Measurements from ENCODE around the gene CCDC142. TPM values are rescaled to one million over a fixed set of nuclear protein-coding genes. Genes with fewer than 3 reads are reported as not detected.

Gene CCDC142
- total RNA-seq, 4 donors from 2014 or later, result 34.7 to 53.1 (median 39.4) TPM

DNA sequence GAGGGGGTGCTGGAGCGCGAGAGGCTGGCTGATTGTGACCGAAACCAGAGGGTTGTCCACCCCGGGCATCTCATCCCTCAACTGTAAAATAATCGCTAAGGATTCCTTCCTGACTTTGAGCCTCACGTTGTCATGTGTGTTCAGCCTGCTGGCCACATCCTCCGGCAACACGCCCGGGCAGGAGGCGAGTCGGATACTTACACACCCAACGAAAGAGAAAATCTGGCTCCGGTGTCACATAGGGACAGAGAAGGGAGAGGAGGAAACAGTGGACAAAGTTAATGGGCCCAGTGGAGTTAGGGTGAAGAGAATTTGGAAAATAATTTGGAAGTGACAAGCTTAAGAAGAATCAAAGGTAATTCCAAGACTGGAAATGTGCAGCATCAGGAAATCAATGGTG, 33.9 kb upstream of the CCDC142 start:
- peaks cover 0 to 30% (median 22%) of the 10 kb centered on the region in 4 donors for H3K4me1 ChIP-seq
- peak overlapping the region in 2 of 4 donors; percentile 32 to 44 for H3K4me3 ChIP-seq
- DNase-seq (ENCODE audit: low spot score in 2 of 2), result no peak
- H3K27ac ChIP-seq, result no peak overlapping the region
- no peak for TF ChIP-seq EP300 (IDR thresholded peaks at IDR 0.05)
- TF ChIP-seq CTCF (IDR thresholded peaks at IDR 0.05), result no peak
- no peak for TF ChIP-seq POLR2A (IDR thresholded peaks at IDR 0.05)
- H3K9me3 ChIP-seq, result no peaks in the 10 kb centered on the region
- H3K27me3 ChIP-seq, result peaks cover 0 to 96% of the 10 kb centered on the region in 2 donors
- no peaks in the 10 kb centered on the region for H3K36me3 ChIP-seq
- 65 to 69% methylated on average over 13 of the region's 13 CpGs for WGBS, 2 donors

- H3K9me3 ChIP-seq, result no peaks in the 10 kb centered on the region
- peaks cover 0 to 30% (median 22%) of the 10 kb centered on the region in 4 donors for H3K4me1 ChIP-seq
- DNase-seq (ENCODE audit: low spot score in 2 of 2), result no peak
- H3K36me3 ChIP-seq, result no peaks in the 10 kb centered on the region
- peak overlapping the region in 3 of 4 donors; percentile 16 to 44 (median 32) for H3K4me3 ChIP-seq
- H3K27ac ChIP-seq, result no peak overlapping the region
- peaks cover 0 to 100% of the 10 kb centered on the region in 2 donors for H3K27me3 ChIP-seq
- TF ChIP-seq CTCF (IDR thresholded peaks at IDR 0.05), result no peak
- no peak for TF ChIP-seq EP300 (IDR thresholded peaks at IDR 0.05)
- WGBS, 2 donors, result 4 to 5% methylated on average over 24 to 36 of the region's 72 CpGs
Measured at GRCh38 chr2:74515981-74516633, 33.3 kb upstream of the CCDC142 start.

- TF ChIP-seq CTCF (IDR thresholded peaks at IDR 0.05) (no peak), POLR2A (IDR thresholded peaks at IDR 0.05) (no peak), EP300 (IDR thresholded peaks at IDR 0.05) (no peak)
- Histone ChIP-seq H3K27ac (no peak overlapping the region), H3K9me3 (no peaks in the 10 kb centered on the region), H3K4me1 (peaks cover 0 to 30% (median 22%) of the 10 kb centered on the region in 4 donors), H3K36me3 (no peaks in the 10 kb centered on the region), H3K4me3 (peak overlapping the region in 2 of 4 donors; percentile 32 to 44), H3K27me3 (peaks cover 0 to 99% of the 10 kb centered on the region in 2 donors)
- WGBS, 2 donors, result 5 to 14% methylated on average over 16 to 49 of the region's 60 CpGs
- no peak for DNase-seq (ENCODE audit: low spot score in 2 of 2)
Measured at GRCh38 chr2:74515271-74515980, 32.6 kb upstream of the CCDC142 start.

DNA sequence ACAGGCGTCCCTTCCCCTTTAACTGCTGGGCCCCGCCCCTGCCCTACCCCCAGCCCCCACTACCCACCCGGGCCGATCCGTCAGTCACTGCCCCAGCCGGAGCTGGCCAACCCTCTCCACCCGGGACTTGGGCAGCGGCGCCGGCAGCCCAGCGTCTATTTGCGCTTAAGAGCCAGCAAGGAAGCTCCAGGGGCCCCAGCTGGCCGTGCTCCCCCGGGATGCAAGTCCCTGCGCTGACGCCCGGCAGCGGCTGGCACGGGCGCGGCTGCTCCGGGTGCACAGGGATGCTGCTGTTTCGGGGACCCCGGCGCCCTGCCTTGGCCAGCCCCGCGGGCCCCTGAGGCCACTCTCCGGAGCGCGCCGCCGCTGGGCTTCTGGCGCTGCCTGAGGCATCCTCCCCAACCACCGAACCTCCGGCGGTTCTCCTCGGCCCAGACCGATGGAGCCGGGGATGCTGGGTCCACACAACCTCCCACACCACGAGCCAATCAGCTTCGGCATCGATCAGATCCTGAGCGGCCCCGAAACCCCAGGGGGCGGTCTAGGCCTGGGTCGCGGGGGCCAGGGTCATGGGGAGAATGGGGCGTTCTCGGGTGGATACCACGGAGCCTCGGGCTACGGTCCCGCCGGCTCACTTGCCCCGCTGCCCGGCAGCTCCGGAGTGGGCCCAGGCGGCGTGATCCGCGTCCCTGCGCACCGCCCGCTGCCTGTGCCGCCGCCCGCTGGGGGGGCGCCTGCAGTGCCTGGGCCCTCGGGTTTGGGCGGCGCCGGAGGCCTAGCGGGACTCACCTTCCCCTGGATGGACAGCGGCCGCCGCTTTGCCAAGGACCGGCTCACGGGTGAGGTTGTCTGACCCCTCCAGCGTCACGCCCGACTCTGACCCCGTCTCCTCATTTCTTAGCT, 31.8 kb upstream of the CCDC142 start, which contains the start of gene TLX2:
TLX2 (plus strand) TSS at position 83 of the 903 bp plus-strand sequence; CDS start at position 440, 357 bp downstream.
- no peak for DNase-seq (ENCODE audit: low spot score in 2 of 2)
- no peaks in the 10 kb centered on the region for H3K36me3 ChIP-seq

More for the DNA sequence above, 31.8 kb upstream of the CCDC142 start, which contains the start of gene TLX2:
- Histone ChIP-seq H3K9me3 (no peaks in the 10 kb centered on the region), H3K27ac (no peak within 1 kb of the TSS), H3K27me3 (peaks cover 0 to 91% of the 10 kb centered on the region in 2 donors), H3K4me1 (peaks cover 0 to 30% (median 22%) of the 10 kb centered on the region in 4 donors), H3K4me3 (peak within 1 kb of the TSS in 1 of 4 donors; percentile 1)
- TF ChIP-seq EP300 (IDR thresholded peaks at IDR 0.05) (no peak), CTCF (IDR thresholded peaks at IDR 0.05) (no peak), POLR2A (IDR thresholded peaks at IDR 0.05) (no peak)
- WGBS, 2 donors, result 5% methylated on average over 37 to 38 of the region's 82 CpGs
